ENCODE data around the gene NPAS3.

DNA sequence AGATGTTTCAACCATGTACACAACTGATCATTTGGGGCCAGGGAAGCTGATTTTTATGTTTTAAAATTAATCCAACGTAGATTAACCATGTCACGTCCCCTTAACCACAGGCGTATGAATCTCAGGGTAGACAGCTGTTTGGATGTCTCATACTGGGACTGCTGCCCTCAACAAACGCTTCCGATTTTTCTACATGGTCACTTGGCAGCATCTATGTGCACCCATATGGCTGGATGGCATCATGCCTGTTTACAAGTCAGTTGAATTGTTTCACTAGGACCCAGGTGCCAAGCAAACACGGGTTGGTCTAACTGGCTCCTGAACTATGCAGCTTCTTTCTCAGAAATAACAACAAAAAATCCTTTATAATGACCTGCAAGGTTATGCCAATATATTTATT is 393.8 kb downstream of the NPAS3 start:
- no peak for TF ChIP-seq CTCF (IDR thresholded peaks at IDR 0.05)
- TF ChIP-seq POLR2A (IDR thresholded peaks at IDR 0.05), result no peak

All from breast epithelium (tissue), 3 donors.